ENCODE results near the gene COL27A1. TPM values are rescaled to one million over a fixed set of nuclear protein-coding genes. Genes with fewer than 3 reads are reported as not detected.

COL27A1 gene
- total RNA-seq, 1 donor from 2014 or later = 39.6 TPM

DNA sequence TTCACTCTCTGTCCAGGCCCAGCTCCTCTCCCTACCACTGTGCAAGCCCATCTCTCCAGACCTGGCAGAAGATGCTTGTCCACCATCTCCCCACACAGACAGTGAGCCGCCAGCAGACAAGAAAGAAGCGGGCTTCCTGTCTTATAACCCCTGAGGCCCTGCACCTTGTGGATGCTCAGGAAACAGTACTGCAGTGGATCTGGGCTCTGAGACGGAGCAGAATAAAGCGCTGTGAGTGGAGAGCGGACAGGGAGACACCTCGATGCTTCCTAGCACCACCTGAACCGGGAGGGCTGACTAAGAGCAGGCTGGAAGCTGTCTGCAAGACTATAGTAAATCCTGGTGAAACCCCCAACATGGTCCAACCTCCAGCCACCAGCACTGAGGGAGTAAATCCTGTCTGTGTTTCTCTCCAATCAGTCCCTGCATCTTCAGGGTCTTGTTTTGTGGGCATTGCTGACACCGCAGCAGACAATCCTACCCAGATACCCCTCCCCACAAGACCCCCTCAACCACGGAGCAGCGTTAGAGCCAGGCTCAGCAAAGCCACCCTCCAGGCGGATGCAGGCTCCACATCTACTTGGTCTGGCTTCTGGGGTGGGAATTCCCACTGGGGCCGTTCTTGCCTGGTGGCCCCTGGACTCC, 193.0 kb downstream of the COL27A1 start:
- no peak for DNase-seq (ENCODE audit: extremely low read depth, low read depth, low spot score)

DNA sequence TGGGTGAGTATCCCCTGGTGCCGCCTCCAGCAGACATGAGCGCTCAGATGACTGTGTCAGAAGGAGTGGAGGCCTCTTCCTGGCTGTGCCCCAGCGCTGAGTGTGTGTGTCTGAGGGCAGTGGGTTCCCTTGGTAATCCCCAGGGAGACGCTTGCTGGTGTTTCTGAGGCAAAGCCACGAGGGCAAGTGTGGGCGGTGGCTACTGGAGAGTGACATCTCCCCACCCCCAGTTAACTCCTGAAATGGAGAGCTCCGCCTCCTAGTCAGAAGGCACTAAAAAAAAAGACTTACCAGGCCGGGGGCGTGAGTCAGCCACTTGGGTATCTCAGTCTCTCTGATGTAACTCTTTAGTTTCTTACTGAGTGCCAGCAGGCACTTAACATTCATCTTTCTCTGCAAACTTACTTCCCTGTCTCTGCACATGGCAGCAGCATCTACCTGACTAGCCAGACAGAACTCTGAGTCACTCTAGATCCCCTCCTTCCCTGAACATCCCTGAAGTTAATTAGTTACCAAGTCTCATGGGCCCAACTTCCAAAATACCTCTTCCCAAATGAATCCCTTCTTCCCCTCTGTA, 193.7 kb downstream of the COL27A1 start:
- DNase-seq (ENCODE audit: extremely low read depth, low read depth, low spot score) = no peak

GRCh38 chr9:114349713-114350480, 194.6 kb downstream of the COL27A1 start:
- no peak for DNase-seq (ENCODE audit: extremely low read depth, low read depth, low spot score)

DNA sequence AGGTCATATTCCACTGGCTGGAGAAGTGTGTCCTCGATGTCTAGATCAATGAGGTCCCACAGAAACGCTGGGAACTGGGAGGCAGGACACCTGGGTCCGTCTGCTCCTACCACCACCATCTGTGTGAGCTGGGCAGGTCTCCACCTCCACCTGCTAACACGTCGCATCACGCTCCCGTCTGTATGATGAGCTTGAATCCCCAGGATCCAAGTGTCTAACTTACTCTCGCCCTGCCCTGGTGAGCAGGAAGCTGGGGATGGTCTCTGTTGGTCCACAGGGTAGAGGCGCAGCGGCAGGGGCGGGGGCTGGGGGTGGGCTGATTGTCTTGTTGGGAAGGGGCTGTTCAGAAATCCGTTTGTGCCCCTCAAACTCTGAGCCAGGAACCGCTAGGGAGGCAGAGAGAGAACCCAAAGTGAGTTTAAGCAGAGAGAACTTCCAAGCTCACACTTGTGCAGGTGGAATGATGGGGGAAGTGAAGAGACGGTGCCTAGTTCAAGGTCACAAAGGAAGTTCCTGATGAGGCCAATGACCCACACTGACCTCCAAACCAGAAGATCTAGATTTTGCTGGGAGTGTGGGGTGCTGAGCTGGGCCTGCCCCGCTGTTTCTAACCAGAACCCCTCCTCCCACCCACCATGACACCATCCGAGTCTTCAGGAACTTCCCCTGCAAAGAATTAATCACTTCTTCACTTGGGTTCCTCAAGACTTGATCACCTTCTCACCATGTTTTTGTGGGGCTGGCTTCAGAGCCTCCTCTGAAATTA, 195.5 kb downstream of the COL27A1 start:
- DNase-seq (ENCODE audit: extremely low read depth, low read depth, low spot score) = no peak

GRCh38 chr9:114351932-114352331, 196.6 kb downstream of the COL27A1 start:
- DNase-seq (ENCODE audit: extremely low read depth, low read depth, low spot score) = no peak

DNA sequence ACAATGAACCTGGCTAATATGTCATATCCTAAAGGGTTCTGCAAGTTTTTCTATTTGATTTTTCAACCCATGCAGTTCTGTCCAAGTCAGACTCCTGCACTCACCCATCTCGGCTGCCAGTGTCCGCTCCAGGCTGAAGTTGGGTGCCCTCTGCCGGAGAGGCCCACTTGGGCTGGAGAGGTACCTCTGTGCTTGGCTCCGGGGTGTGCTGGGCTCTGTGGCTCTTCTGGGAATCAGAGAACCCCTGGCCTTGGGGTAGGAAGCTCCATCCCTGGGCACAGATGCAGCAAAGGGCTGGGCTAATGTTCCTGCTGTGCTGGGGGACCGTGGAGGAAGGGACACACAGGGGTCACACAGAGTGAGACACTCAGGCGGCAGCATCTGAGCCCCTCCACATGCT, 200.5 kb downstream of the COL27A1 start:
- DNase-seq (ENCODE audit: extremely low read depth, low read depth, low spot score) = no peak

GRCh38 chr9:114356792-114357191, 201.5 kb downstream of the COL27A1 start:
- DNase-seq (ENCODE audit: extremely low read depth, low read depth, low spot score) = no peak

DNA sequence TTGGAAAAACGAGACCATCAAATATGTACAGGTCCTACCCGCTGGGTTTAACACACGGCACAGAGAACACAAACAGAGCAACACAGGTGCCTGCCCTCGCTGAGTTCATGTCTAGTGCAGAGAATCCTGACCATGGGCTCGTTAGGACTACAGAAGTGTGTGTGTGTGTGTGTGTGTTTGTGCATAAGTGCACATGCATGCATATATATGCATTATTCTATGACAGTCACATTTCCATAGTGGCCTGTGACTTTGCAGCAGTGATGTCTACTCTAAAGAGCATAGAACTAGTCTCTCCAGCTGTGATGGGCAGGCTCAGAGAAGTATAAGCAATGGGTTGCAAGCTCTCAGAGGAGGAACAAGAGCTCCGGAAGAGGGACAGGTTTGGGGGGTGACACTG, 202.0 kb downstream of the COL27A1 start:
- DNase-seq (ENCODE audit: extremely low read depth, low read depth, low spot score) = no peak

DNA sequence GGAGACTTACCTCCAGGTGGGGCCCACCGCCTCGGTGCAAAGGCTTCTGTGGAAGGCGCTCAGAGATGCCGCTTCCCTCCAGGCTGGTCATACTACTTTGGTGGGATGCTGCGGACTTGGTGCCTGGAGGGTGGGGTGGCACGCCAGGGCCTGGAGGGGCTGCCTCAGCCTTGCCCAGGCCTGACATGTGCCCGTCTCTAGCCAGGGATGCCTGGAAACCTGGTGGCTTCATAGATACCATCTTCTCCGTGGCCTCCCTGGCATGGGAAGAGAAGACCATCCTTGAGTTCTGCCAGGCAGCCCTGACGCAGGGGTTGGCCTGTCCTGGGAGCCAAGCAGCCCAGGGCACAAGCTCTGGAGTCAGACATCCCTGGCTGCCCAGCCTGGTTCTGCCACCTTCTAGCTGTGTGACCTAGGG, 202.6 kb downstream of the COL27A1 start:
- no peak for DNase-seq (ENCODE audit: extremely low read depth, low read depth, low spot score)

GRCh38 chr9:114359801-114360200, 204.5 kb downstream of the COL27A1 start:
- DNase-seq (ENCODE audit: extremely low read depth, low read depth, low spot score) = no peak

DNA sequence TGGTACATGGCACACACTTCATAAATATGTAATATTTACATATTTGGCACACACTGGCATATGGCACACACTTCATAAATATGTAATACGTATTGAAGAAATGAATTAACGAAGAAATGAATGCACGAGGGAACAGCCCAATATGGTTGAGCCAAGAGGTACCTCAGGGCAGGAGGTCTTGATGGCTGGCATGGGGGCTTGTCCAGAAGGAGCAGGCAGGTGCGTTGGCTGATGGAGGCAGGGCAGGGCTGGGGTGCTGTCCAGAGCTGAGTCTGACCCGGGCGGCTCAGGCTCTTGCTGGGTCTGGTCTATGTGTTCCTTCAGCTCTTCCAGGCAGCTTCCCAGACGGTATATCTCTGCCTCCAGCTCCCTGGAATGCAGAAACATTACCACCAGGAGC, 206.2 kb downstream of the COL27A1 start:
- no peak for DNase-seq (ENCODE audit: extremely low read depth, low read depth, low spot score)

Other genes with a start within 250 kb of the COL27A1 start
- not detected in 2 replicates for gene AMBP, start 77.2 kb upstream of the COL27A1 start, total RNA-seq
- gene KIF12, start 56.2 kb upstream of the COL27A1 start, total RNA-seq = 0.70 and 5.3 TPM in 2 replicates
- gene ORM1, start 167.6 kb downstream of the COL27A1 start, total RNA-seq = not detected in 2 replicates
- not detected in 2 replicates for gene ORM2, start 174.3 kb downstream of the COL27A1 start, total RNA-seq
- gene AKNA, start 232.4 kb downstream of the COL27A1 start, total RNA-seq = 28.0 and 31.4 TPM in 2 replicates